ENCODE data around the gene EXOC6B.

EXOC6B gene

GRCh38 chr2:72165792-72166191 lies 660.0 kb downstream of the EXOC6B start:
- H3K27ac ChIP-seq (ENCODE audit: extremely low read depth, low read depth, low read length) = no peak overlapping the region
- H3K9me3 ChIP-seq (ENCODE audit: control insufficient read depth, insufficient read depth, low read depth, low read length) = no peaks in the 10 kb centered on the region
- TF ChIP-seq ZNF302 (tag by site-specific recombination; IDR thresholded peaks at IDR 0.05; ENCODE audit: low read depth) (no peak), SP2 (tag by site-specific recombination; IDR thresholded peaks at IDR 0.05) (no peak), ZNF837 (tag by site-specific recombination; IDR thresholded peaks at IDR 0.05) (no peak), BCL11A (tag by site-specific recombination; IDR thresholded peaks at IDR 0.05; ENCODE audit: low read depth) (no peak), ZBTB20 (tag by site-specific recombination; IDR thresholded peaks at IDR 0.05) (no peak), ZNF561 (tag by site-specific recombination; IDR thresholded peaks at IDR 0.05; ENCODE audit: borderline replicate concordance) (no peak), ZBTB8A (tag by site-specific recombination; IDR thresholded peaks at IDR 0.05) (no peak), GLI2 (tag by site-specific recombination; IDR thresholded peaks at IDR 0.05; ENCODE audit: borderline replicate concordance, low read depth) (no peak), ZNF416 (tag by site-specific recombination; IDR thresholded peaks at IDR 0.05) (no peak), OSR2 (tag by site-specific recombination; IDR thresholded peaks at IDR 0.05) (no peak), ZNF501 (tag by site-specific recombination; IDR thresholded peaks at IDR 0.05) (no peak), GLIS2 (tag by site-specific recombination; IDR thresholded peaks at IDR 0.05) (no peak)
- POLR2A ChIA-PET = no interaction called here
- no peak overlapping the region for H3K4me3 ChIP-seq (ENCODE audit: low read depth, low read length)
- no peaks in the 10 kb centered on the region for H3K36me3 ChIP-seq (ENCODE audit: control insufficient read depth in 2 of 2, insufficient read depth in 1 of 2, low read length in 2 of 2)
- H3K4me1 ChIP-seq (ENCODE audit: control insufficient read depth, insufficient read depth, low read length) = no peaks in the 10 kb centered on the region
- CTCF ChIA-PET = interaction anchor here (0.6 kb wide), 1 partner anchor 91 kb away, joined by 4 read pairs; no protein-coding TSS in a partner anchor

- CTCF ChIA-PET = interaction anchor here (0.9 kb wide), 1 partner anchor 12 kb away, joined by 3 read pairs; no protein-coding TSS in a partner anchor
- Histone ChIP-seq H3K4me1 (ENCODE audit: control insufficient read depth, insufficient read depth, low read length) (no peaks in the 10 kb centered on the region), H3K27ac (ENCODE audit: extremely low read depth, low read depth, low read length) (no peak overlapping the region), H3K9me3 (ENCODE audit: control insufficient read depth, insufficient read depth, low read depth, low read length) (no peaks in the 10 kb centered on the region), H3K36me3 (ENCODE audit: control insufficient read depth in 2 of 2, insufficient read depth in 1 of 2, low read length in 2 of 2) (no peaks in the 10 kb centered on the region), H3K4me3 (ENCODE audit: low read depth, low read length) (no peak overlapping the region)
- POLR2A ChIA-PET = no interaction called here
- TF ChIP-seq KLF16 (tag by site-specific recombination; IDR thresholded peaks at IDR 0.05) (no peak), REST (tag by site-specific recombination; IDR thresholded peaks at IDR 0.05) (no peak)
Observed at GRCh38 chr2:72162574-72162973, 663.3 kb downstream of the EXOC6B start.

GRCh38 chr2:72159211-72159993 lies 666.4 kb downstream of the EXOC6B start:
- ChIA-PET CTCF (interaction anchor here (0.9 kb wide), 1 partner anchor 166 kb away, joined by 3 read pairs; no protein-coding TSS in a partner anchor), POLR2A (no interaction called here)

More at GRCh38 chr2:72159211-72159993, 666.4 kb downstream of the EXOC6B start:
- no peak overlapping the region for H3K27ac ChIP-seq (ENCODE audit: extremely low read depth, low read depth, low read length)
- H3K4me1 ChIP-seq (ENCODE audit: control insufficient read depth, insufficient read depth, low read length) = no peaks in the 10 kb centered on the region
- H3K4me3 ChIP-seq (ENCODE audit: low read depth, low read length) = no peak overlapping the region
- TF ChIP-seq ZNF501 (tag by site-specific recombination; IDR thresholded peaks at IDR 0.05) (no peak), ZNF324 (tag by site-specific recombination; IDR thresholded peaks at IDR 0.05) (no peak), ZIC2 (tag by site-specific recombination; IDR thresholded peaks at IDR 0.05) (no peak), ZNF266 (tag by site-specific recombination; IDR thresholded peaks at IDR 0.05; ENCODE audit: low read depth) (no peak), ZNF473 (tag by site-specific recombination; IDR thresholded peaks at IDR 0.05) (no peak), ZNF18 (tag by site-specific recombination; IDR thresholded peaks at IDR 0.05) (no peak), REPIN1 (tag by site-specific recombination; IDR thresholded peaks at IDR 0.05; ENCODE audit: low read depth) (no peak)
- no peaks in the 10 kb centered on the region for H3K9me3 ChIP-seq (ENCODE audit: control insufficient read depth, insufficient read depth, low read depth, low read length)
- H3K36me3 ChIP-seq (ENCODE audit: control insufficient read depth in 2 of 2, insufficient read depth in 1 of 2, low read length in 2 of 2) = no peaks in the 10 kb centered on the region
